ENCODE data around the gene TRABD.

Gene TRABD

GRCh38 chr22:50192436-50193204 is 6.9 kb downstream of the TRABD start:
- Histone ChIP-seq H2AFZ (ENCODE audit: low read length) (no peak overlapping the region), H3K36me3 (ENCODE audit: insufficient read depth, low read length) (peaks cover 22% of the 10 kb centered on the region; the same call in 1 of the 2 replicates), H3K27me3 (ENCODE audit: insufficient read depth, low read length, poor library complexity, severe bottlenecking) (no peaks in the 10 kb centered on the region), H3K4me2 (ENCODE audit: low read depth, low read length, poor library complexity, severe bottlenecking) (peak overlapping the region; percentile 96), H3K4me3 (ENCODE audit: low read length, poor library complexity, severe bottlenecking) (peak overlapping the region; percentile 94), H3F3A (ENCODE audit: low read depth) (peaks cover 13% of the 10 kb centered on the region; the same call in 1 of the 2 replicates), H3K9me3 (ENCODE audit: insufficient read depth, low read depth, low read length) (no peaks in the 10 kb centered on the region), H3K4me1 (ENCODE audit: insufficient read depth, low read length, poor library complexity, severe bottlenecking) (peaks cover 45% of the 10 kb centered on the region), H4K20me1 (ENCODE audit: insufficient read depth, low read length, poor library complexity, severe bottlenecking) (peaks cover 20% of the 10 kb centered on the region), H3K9me2 (replicated peaks; ENCODE audit: low read depth, low read length) (no peaks in the 10 kb centered on the region), H3K9ac (ENCODE audit: low read depth, low read length, poor library complexity, severe bottlenecking) (peak overlapping the region; percentile 92), H3K79me2 (ENCODE audit: insufficient read depth, low read length) (peaks cover 62% of the 10 kb centered on the region)
- no peak for TF ChIP-seq EZH2phosphoT487 (IDR thresholded peaks at IDR 0.05; ENCODE audit: borderline replicate concordance)
- no peak for TF ChIP-seq CTCF (conservative IDR thresholded peaks at IDR 0.05; ENCODE audit: low read length)

DNA sequence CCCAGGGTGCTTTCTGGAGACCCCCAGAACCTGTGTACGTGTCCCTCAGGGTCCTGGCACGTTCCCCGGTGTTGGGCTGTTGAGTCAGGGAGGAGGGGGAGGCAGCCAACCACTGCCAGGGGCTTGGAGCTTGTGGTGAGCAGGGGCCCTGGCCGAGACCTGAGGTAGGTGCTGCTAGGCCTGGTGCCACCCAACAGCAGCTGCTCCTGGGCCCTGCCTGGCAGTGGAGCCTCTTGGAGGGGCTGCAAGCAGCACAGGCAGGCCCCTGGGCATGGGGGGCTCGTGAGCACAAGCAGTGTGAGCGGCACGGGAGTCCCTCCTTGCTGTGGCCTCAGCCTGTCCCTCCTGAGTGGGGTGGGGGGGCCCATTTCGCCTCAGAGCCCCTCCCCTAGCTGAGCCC is 7.9 kb downstream of the TRABD start:
- Histone ChIP-seq H3K27me3 (ENCODE audit: insufficient read depth, low read length, poor library complexity, severe bottlenecking) (no peaks in the 10 kb centered on the region), H3K4me1 (ENCODE audit: insufficient read depth, low read length, poor library complexity, severe bottlenecking) (peaks cover 41% of the 10 kb centered on the region), H3K4me3 (ENCODE audit: low read length, poor library complexity, severe bottlenecking) (no peak overlapping the region), H2AFZ (ENCODE audit: low read length) (no peak overlapping the region), H3K9ac (ENCODE audit: low read depth, low read length, poor library complexity, severe bottlenecking) (peak overlapping the region; percentile 92), H3K36me3 (ENCODE audit: insufficient read depth, low read length) (peaks cover 22% of the 10 kb centered on the region; the same call in 1 of the 2 replicates), H3K79me2 (ENCODE audit: insufficient read depth, low read length) (peaks cover 52% of the 10 kb centered on the region), H3F3A (ENCODE audit: low read depth) (peaks cover 13% of the 10 kb centered on the region; the same call in 1 of the 2 replicates), H3K9me2 (replicated peaks; ENCODE audit: low read depth, low read length) (no peaks in the 10 kb centered on the region), H3K9me3 (ENCODE audit: insufficient read depth, low read depth, low read length) (no peaks in the 10 kb centered on the region), H4K20me1 (ENCODE audit: insufficient read depth, low read length, poor library complexity, severe bottlenecking) (peaks cover 20% of the 10 kb centered on the region), H3K4me2 (ENCODE audit: low read depth, low read length, poor library complexity, severe bottlenecking) (peak overlapping the region; percentile 96)
- TF ChIP-seq CTCF (conservative IDR thresholded peaks at IDR 0.05; ENCODE audit: low read length): no peak
- TF ChIP-seq EZH2phosphoT487 (IDR thresholded peaks at IDR 0.05; ENCODE audit: borderline replicate concordance): no peak

DNA sequence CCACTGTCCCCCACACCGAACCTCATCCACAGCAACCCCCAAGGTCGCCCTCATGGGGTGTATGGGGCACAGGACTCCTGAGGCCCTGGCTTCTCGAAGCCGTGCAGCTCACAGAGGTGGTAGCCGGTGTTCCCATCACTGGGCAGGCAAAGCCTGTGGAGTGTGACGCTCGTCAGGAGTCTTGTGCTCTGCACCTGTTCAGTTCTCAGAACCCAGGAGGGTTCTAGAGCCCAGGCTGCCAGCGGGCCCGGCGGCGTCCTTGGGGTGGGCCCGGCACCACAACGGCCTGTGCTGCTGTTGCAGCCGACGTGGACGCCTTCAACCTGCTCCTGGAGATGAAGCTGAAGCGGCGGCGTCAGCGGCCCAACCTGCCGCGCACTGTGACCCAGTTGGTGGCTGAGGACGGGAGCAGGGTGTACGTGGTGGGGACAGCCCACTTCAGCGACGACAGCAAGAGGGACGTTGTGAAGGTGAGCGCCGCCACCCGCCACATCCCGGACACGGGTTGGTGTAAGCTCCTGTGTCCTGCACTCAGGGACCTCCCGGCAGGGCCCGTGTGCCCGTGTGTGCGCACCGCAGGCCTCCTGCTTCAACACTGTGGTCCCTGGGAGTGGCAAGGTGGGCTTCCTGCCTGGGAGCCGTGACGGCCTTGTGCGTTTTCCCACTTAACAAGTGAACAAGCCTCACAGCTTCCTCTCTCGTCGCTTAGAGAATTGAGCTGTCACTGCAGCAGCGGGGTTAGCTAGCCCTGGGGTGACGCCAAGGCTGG is 8.5 kb downstream of the TRABD start:
- H3K27me3 ChIP-seq (ENCODE audit: insufficient read depth, low read length, poor library complexity, severe bottlenecking): no peaks in the 10 kb centered on the region
- peaks cover 46% of the 10 kb centered on the region for H3K79me2 ChIP-seq (ENCODE audit: insufficient read depth, low read length)
- peaks cover 13% of the 10 kb centered on the region; the same call in 1 of the 2 replicates for H3F3A ChIP-seq (ENCODE audit: low read depth)
- no peak overlapping the region for H2AFZ ChIP-seq (ENCODE audit: low read length)
- peaks cover 22% of the 10 kb centered on the region; the same call in 1 of the 2 replicates for H3K36me3 ChIP-seq (ENCODE audit: insufficient read depth, low read length)
- no peak overlapping the region for H3K9ac ChIP-seq (ENCODE audit: low read depth, low read length, poor library complexity, severe bottlenecking)
- no peaks in the 10 kb centered on the region for H3K9me2 ChIP-seq (replicated peaks; ENCODE audit: low read depth, low read length)
- no peaks in the 10 kb centered on the region for H3K9me3 ChIP-seq (ENCODE audit: insufficient read depth, low read depth, low read length)
- H4K20me1 ChIP-seq (ENCODE audit: insufficient read depth, low read length, poor library complexity, severe bottlenecking): peaks cover 20% of the 10 kb centered on the region
- H3K4me3 ChIP-seq (ENCODE audit: low read length, poor library complexity, severe bottlenecking): no peak overlapping the region
- peaks cover 36% of the 10 kb centered on the region for H3K4me1 ChIP-seq (ENCODE audit: insufficient read depth, low read length, poor library complexity, severe bottlenecking)
- TF ChIP-seq EZH2phosphoT487 (IDR thresholded peaks at IDR 0.05; ENCODE audit: borderline replicate concordance) (no peak), CTCF (conservative IDR thresholded peaks at IDR 0.05; ENCODE audit: low read length) (no peak)
- no peak overlapping the region for H3K4me2 ChIP-seq (ENCODE audit: low read depth, low read length, poor library complexity, severe bottlenecking)

Data from Loucy (cell line).